Measurements from ENCODE around the gene KRTAP10-10.
"Not testable (repeated sequence)": the region's sequence is repeated elsewhere in the genome, so short reads cannot be mapped to it uniquely, and the experiment has no call there.

Gene KRTAP10-10

DNA sequence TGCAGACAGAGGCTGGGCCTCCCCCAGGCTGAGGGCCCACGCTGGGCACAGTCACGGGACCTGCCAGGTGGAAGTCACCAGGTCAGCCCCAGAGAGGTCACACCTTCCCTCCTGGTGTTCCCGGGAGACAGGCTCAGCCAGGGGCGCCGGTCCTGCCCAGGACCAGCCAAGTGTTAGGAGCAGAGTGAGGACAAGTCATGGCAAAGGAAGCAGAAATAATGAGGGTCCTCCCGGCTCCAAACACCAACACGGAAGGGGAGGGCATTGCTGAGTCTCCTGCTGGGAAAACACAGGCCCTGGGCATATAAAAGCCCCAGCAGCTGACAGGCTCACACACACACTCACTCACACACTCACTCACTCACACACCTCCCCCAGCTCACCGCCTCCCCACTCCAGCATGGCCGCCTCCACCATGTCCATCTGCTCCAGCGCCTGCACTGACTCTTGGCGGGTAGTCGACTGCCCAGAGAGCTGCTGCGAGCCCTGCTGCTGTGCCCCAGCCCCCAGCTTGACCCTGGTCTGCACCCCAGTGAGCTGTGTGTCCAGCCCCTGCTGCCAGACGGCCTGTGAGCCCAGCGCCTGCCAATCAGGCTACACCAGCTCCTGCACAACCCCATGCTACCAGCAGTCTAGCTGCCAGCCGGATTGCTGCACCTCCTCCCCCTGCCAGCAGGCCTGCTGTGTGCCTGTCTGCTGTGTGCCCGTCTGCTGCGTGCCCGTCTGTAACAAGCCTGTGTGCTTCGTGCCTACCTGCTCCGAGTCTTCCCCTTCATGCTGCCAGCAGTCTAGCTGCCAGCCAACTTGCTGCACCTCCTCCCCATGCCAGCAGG is at the start of gene KRTAP10-10:
TSS of gene KRTAP10-10 (plus strand) at position 339 of the 833 bp plus-strand sequence. CDS start at position 401, 62 bp downstream.
- DNase-seq (ENCODE audit: low read depth): no peak

DNA sequence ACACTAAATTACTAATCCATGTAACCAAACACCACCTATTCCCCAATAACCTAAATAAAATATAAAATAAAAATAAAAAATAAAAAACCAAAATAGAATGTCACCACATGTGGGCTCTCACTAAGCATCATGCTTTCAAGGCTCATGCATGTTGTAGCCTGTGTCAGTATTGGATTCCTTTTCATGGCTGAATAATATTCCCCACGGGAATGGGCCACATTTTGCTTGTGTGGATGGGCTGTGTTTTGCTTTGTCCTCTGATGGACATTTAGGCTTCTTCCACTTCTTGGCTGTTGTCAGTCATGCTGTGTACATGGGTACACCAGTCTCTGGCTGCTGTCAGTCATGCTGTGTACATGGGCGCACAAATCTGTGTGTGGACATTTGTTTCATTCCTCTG is 48.1 kb upstream of the KRTAP10-10 start:
- DNase-seq (ENCODE audit: low read depth): no peak

GRCh38 chr21:44589586-44590305 is 47.4 kb upstream of the KRTAP10-10 start:
- DNase-seq (ENCODE audit: low read depth): no peak

GRCh38 chr21:44590311-44590721 is 46.8 kb upstream of the KRTAP10-10 start:
- no peak for DNase-seq (ENCODE audit: low read depth)

DNA sequence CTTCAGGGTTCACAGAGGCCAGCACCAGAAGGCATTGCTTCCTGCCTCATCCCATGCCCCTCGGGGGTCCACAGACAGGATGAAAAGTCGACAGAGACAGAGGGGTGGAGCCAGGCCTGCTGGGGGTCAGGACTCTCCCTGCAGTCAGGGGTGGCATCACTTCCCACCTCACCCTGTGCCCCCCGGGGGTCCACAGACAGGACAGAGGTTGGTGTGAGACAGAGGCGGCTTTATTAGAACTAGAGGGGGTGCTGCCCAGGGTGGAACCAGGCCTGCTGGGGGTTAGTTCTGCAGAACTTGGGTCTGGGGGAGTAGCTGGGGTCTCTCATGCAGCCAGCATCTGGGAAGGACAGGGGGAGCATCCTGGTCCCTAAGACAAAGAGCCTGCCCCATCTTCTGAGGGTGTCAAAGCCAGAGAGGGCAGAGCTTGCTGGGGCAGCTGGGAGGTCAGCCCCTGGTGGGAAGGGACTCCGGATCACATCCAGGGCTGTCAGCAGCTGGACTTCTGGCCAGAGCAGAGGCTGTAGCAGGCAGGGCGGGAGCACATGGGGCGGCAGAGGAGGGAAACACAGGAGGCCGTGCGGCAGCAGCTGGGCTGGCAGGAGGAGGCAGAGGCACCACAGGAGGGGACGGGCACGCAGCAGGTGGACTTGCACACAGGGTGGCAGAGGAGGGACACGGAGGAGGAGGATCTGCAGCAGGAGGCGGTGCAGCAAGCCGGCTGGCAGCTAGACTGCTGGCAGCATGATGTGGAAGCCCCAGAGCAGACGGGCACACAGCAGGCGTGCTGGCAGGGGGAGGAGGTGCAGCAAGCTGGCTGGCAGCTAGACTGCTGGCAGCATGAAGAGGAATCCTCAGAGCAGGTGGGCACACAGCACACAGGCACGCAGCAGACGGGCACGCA is 46.0 kb upstream of the KRTAP10-10 start:
- DNase-seq (ENCODE audit: low read depth): not testable (repeated sequence)

DNA sequence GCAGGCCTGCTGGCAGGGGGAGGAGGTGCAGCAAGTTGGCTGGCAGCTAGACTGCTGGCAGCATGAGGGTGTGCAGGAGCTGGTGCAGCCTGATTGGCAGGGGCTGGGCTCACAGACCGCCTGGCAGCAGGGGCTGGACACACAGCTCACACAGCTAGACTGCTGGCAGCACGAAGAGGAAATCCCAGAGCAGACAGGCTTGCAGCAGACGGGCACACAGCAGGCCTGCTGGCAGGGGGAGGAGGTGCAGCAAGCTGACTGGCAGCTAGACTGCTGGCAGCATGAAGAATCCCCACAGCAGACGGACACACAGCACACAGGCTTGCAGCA is 45.4 kb upstream of the KRTAP10-10 start:
- DNase-seq (ENCODE audit: low read depth): not testable (repeated sequence)

DNA sequence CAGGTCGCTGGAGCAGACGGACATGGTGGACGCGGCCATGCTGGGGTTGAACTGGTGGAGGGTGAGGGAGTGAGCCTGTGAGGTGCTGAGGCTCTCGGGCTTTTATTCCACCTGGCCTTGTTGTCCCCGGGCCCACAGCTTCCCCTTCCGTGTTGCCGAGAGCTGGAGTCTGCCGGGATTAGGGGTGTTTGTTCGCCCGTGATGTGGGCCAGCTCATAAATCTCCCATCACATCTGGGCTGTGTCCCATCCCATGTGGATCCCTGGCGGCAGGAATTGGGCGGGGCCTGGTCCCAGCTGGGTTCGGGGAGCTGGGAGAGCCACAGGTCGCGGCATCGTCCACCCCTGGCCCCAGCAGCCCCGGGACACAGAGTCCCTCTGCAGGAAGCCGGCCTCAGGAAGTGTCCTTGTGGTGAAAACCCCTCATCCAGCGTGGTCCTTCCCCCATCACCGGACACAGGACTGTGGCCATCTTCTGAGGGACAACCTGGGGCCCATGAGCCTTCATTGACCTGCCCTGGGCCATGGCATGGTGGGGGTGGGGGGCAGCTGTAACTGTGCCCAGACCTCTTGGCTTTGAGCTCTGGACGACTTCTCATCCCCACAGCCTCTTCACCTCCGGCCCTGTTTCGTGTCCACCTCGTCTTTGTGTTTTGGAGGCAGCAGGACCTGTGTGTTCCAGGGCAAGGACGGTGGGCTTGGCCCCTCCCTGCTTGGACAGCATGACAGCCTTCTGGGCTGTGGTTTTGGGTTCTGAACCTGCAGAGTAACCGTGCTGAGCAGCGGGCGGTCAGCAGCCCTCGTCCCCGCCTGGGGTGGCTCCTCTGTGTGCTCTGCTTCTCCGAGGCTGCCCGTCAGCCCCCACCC is 44.5 kb upstream of the KRTAP10-10 start, which contains the start of gene KRTAP10-6:
TSS of gene KRTAP10-6 (minus strand) at position 60 of the 866 bp plus-strand sequence. CDS start at position 39, 21 bp downstream.
- DNase-seq (ENCODE audit: low read depth): no peak

DNA sequence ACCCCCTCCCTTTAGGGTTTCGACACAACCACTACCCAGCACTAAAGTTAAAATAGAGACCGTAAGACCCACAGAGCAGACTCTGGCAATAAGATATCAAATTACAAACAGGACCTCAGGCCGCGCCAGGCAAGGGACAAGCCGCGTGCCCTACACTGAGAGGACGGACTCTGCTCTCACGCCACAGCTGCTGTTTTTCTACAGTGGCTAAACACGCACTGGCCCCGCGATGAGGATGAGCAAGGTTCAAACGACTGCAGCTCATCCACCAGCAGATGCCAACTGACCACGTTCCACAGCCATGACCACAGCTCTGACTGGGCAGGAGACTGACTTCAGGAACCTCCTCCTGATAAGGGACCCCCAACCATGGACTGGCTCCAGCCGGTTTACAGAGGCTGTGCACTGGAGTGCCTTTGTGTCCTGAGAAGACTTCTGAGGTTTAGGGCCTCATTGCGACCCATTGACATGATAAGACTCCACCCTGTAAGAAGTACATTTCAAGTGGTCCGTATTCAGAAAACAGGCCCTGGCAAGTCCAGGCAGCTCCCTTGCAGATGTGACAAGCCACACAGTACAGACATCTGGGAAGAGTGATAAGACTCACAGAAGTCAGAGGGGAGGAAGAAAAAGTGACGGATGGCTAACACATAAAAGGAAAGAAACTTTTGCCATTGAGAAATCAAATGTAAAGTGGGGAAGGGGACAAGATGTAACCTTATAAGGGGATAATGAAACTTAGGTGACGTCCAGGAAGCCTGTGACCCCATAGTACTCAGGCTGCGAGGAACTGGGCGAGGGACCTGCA is 43.4 kb upstream of the KRTAP10-10 start:
- DNase-seq (ENCODE audit: low read depth): no peak

GRCh38 chr21:44594406-44594916 is 42.7 kb upstream of the KRTAP10-10 start:
- no peak for DNase-seq (ENCODE audit: low read depth)

DNA sequence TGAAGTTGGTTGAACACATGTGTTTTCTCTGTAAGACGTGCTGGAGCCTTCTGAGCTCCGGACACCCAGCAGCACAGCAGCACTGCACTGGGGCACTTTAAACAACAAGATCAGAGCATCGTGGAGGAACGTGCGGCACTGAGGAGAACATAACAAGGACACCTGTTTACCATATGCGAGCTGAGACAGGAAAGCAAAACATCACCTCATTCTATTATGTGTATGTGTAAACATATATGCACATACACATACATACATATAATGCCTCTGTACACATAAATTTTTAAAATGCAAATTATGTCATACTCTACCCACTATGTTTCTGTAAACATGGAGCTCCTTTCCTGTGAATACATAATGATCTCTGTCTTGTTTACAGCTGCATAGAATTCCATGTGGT is 41.6 kb upstream of the KRTAP10-10 start:
- DNase-seq (ENCODE audit: low read depth): no peak

DNA sequence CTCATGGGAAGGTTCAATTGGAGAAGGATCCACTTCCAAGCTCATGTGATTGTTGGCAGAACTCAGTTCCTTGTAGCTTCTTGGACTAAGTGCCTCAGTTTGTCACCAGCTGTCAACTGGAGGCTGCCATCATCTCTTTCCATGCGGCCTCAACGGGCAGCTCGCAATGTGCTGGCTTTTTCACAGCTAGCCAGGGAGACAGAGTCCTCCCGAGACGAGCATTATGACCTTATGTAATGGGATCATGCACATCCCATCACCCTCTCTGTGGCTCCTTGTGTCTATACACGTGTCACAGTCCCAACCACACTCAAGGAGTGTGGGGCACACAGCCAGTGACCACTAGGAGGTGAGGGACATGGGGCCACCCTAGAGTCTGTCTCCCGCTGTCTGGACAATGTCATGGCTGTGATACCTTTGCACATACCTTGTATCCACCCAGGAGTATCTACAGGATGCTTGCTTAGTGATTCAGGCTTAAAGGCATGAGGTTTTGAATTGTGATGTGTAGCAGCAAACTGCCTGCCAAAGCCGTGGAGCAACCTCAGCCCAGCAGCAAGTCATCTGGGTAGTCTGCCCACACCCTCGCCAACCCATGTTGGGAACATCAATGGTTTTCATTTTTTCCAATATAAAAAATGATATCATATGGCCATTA is 41.0 kb upstream of the KRTAP10-10 start:
- no peak for DNase-seq (ENCODE audit: low read depth)

DNA sequence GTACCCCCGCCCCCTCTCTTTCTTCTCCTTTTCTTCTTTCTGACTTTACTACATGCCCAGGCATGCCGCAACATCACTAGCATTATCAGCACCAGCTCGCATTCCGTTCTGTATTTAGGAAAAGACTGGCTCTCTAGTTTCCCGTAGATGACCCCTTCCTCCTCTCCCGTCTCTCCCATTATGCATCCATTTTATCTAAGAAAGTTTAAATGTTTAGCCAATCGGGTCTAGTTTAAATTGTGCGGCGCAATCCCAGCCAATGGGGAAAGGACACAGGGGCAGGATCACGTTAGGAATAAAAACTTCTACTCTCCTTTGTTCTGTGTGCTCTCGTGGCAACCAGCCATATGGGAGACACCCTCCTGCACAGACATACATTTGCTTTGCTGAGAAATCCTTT is 39.1 kb upstream of the KRTAP10-10 start:
- DNase-seq (ENCODE audit: low read depth): no peak

GRCh38 chr21:44599264-44600029 is 37.7 kb upstream of the KRTAP10-10 start:
- no peak for DNase-seq (ENCODE audit: low read depth)

DNA sequence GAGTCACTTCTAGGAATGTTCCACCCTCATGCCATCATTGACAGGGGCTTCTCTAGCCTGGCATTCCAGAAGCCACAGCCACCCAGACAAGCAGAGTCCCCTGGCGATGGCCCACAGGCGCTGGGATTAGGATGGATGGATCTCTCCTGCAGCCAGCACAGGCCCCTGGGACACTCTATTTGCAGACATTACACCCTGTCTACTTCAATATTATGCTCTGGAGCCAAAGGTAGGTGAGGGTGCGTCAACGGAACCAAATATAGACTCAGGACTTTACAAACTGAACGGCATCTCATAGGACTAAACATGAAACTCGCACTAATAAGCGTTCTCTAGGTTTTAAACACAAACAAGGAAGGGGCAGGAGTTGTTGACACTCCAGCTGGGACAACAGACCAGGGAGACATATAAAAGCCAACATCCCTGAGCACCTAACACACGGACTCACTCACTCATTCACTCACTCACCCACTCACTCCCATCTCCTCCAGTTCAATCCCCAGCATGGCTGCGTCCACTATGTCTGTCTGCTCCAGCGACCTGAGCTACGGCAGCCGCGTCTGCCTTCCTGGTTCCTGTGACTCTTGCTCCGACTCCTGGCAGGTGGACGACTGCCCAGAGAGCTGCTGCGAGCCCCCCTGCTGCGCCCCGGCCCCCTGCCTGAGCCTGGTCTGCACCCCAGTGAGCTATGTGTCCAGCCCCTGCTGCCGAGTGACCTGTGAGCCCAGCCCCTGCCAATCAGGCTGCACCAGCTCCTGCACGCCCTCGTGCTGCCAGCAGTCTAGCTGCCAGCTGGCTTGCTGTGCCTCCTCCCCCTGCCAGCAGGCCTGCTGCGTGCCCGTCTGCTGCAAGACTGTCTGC is 36.8 kb upstream of the KRTAP10-10 start, which contains the start of gene KRTAP10-7:
TSS of gene KRTAP10-7 (plus strand) at position 480 of the 861 bp plus-strand sequence. CDS start at position 505, 25 bp downstream.
- DNase-seq (ENCODE audit: low read depth): not testable (repeated sequence)

- not testable (repeated sequence) for DNase-seq (ENCODE audit: low read depth)
Observed at GRCh38 chr21:44601091-44601490, 36.1 kb upstream of the KRTAP10-10 start.

DNA sequence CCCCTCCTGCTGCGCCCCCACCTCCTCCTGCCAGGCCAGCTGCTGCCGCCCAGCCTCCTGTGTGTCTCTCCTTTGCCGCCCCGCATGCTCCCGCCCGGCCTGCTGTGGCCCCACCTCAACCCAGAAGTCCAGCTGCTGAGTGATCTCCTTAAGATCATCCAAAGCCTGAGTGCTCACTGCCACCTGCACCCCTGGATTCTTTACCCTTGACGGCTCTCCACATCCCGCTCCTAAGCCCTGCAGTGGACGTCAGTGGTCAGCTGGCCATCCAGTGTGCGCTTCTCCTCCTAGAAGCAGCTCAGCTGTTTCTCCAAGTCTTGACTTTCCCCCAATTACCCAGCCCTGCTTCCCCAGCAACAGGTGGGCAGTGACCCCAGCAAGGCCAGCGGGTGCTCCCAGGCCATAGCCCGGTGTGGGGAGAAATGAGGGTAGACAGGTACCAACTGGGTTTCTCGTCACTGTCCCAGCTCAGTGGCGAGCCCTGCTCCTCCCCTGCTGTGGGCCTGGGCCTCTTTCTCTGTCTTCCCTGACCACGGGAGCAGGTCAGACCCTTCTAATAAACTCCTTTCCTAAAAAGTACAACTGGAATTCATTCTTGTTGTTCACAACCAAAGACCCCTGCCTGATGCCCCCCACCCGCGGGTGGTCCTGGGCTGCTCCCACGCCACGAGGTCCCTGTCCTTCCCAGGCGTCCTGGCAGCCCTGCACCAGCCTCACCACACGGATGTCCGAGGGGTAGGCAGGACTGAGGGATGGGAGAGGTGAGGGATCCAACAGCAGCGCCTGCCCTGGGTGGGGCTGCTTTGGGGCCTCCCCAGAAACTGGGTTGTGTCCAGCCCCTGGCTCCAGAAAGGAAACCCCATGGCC is 35.3 kb upstream of the KRTAP10-10 start:
- DNase-seq (ENCODE audit: low read depth): no peak

DNA sequence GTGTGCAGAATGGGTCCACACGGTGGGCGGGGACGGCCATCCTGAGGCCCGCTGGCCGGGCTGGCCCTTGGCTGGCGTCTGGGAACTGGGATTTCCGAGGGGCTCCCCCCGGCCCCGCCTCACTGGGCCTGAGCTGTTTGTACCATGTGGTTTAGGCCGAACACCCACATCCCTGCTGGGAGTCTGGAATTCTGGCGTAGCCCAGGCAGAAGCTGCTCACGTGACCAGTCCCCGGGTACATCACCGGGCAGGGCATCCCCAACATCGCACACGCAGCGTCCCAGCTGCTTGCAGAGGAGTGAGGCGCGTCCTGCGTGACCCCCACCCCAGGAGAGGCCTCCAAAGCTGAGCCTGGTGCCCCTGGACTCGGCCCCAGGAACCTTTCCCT is 34.7 kb upstream of the KRTAP10-10 start:
- no peak for DNase-seq (ENCODE audit: low read depth)
